H1 (cell line): Measurements from ENCODE around the gene UNC13D. TPM values are rescaled to one million over a fixed set of nuclear protein-coding genes. Genes with fewer than 3 reads are reported as not detected.

Experiments
- CTCF ChIA-PET: fragments of 300-600 bp; sonication (Branson Sonifier 250); formaldehyde crosslinking; loops from one replicate; lab custom pipeline; 2021; ENCODE audit not compliant: partially characterized antibody; lab: Charles Lee
- POLR2A ChIA-PET: fragments of 300-600 bp; sonication (Branson Sonifier 250); formaldehyde crosslinking; loops from one replicate; lab custom pipeline; 2021; ENCODE audit warnings: inconsistent platforms; ENCODE audit not compliant: partially characterized antibody; lab: Charles Lee
- DNase-seq, 2 experiments: peaks; one replicate each; pipeline versions ENCODE4 v3.0.0 to v3.0.0-alpha.2; 2010 to 2022; ENCODE audit warnings: low spot score in 2 of 2, low read depth in 1 of 2, mixed read lengths in 1 of 2
- FAIRE-seq: peaks from 2 replicates; lab custom pipeline; 2011; peaks lifted over from hg19 to GRCh38; lab: Jason Lieb, UNC
- H2AFZ ChIP-seq: 2 replicates; pipeline ENCODE4 v1.8.1; 2012; ENCODE audit warnings: low read length, inconsistent platforms
- H2AK5ac ChIP-seq: 2 replicates; pipeline ENCODE4 v1.6.1; 2013; ENCODE audit warnings: low read depth, low read length
- H2BK120ac ChIP-seq: replicated peaks from 2 replicates; pipeline ENCODE3; 2013; ENCODE audit warnings: low read depth, low read length, inconsistent platforms
- H2BK12ac ChIP-seq: 2 replicates; pipeline ENCODE4 v1.6.1; 2013; ENCODE audit warnings: low read depth, low read length
- H2BK15ac ChIP-seq: 2 replicates; pipeline ENCODE4 v1.6.1; 2013; ENCODE audit warnings: low read length
- H2BK20ac ChIP-seq: 2 replicates; pipeline ENCODE4 v1.6.1; 2013; ENCODE audit warnings: low read length
- H2BK5ac ChIP-seq: 2 replicates; pipeline ENCODE4 v1.6.1; 2013; ENCODE audit warnings: low read depth, low read length
- H3K14ac ChIP-seq: 2 replicates; pipeline ENCODE4 v1.6.1; 2013; ENCODE audit warnings: inconsistent platforms; ENCODE audit not compliant: insufficient read length
- H3K18ac ChIP-seq: 2 replicates; pipeline ENCODE4 v1.6.1; 2013; ENCODE audit warnings: low read length; ENCODE audit errors: extremely low read depth
- H3K23ac ChIP-seq: 2 replicates; pipeline ENCODE4 v1.6.1; 2013; ENCODE audit warnings: inconsistent platforms; ENCODE audit not compliant: insufficient read length
- H3K23me2 ChIP-seq: 2 replicates; pipeline ENCODE4 v1.6.1; 2013; ENCODE audit warnings: low read depth, low read length
- H3K27ac ChIP-seq: 2 replicates; pipeline ENCODE4 v1.6.1; 2011; ENCODE audit warnings: low read depth, low read length, inconsistent platforms
- H3K27me3 ChIP-seq, 4 experiments: replicated peaks in 1 of 4; 1 replicate in 1 of 4; 2 replicates in 3 of 4; pipeline versions ENCODE4 v1.6.1 to v1.8.1; 2011 to 2013; ENCODE audit warnings: low read length in 3 of 4, mild to moderate bottlenecking in 3 of 4, inconsistent platforms in 2 of 4, mixed read lengths in 2 of 4, moderate library complexity in 1 of 4; ENCODE audit not compliant: control insufficient read depth in 3 of 4, insufficient read depth in 3 of 4; ENCODE audit errors: extremely low read depth in 1 of 4
- H3K36me3 ChIP-seq, 4 experiments: 2 replicates each; pipeline versions ENCODE4 v1.6.1 to v1.8.1; 2011 to 2013; ENCODE audit warnings: mild to moderate bottlenecking in 4 of 4, low read length in 3 of 4, moderate library complexity in 2 of 4, control low read depth in 1 of 4, inconsistent platforms in 1 of 4; ENCODE audit not compliant: insufficient read depth in 4 of 4, control insufficient read depth in 2 of 4
- H3K4ac ChIP-seq: replicated peaks from 2 replicates; pipeline ENCODE3; 2013; ENCODE audit warnings: low read length, low read depth, mixed read lengths, inconsistent platforms; ENCODE audit not compliant: insufficient read length
- H3K4me1 ChIP-seq, 4 experiments: replicated peaks in 1 of 4; 1 replicate in 1 of 4; 2 replicates in 3 of 4; pipeline versions ENCODE4 v1.6.1 to v1.8.1; 2011 to 2013; ENCODE audit warnings: low read length in 3 of 4, inconsistent platforms in 2 of 4, mixed read lengths in 1 of 4; ENCODE audit not compliant: insufficient read depth in 4 of 4, control insufficient read depth in 3 of 4
- H3K4me2 ChIP-seq, 2 experiments: 2 replicates each; pipeline versions ENCODE4 v1.6.1 to v1.8.1; 2011 to 2013; ENCODE audit warnings: low read depth in 2 of 2, low read length in 2 of 2, control low read depth in 1 of 2, inconsistent platforms in 1 of 2, mild to moderate bottlenecking in 1 of 2; ENCODE audit not compliant: insufficient read depth in 1 of 2
- H3K4me3 ChIP-seq, 4 experiments: fragments of 200-600, 300-600 bp in 1 of 4; sonication (generic), shearing (Covaris generic), sonication (Bioruptor Twin) in 1 of 4; 2 replicates each; pipeline versions ENCODE4 v1.5.1 to v1.8.1; 2011 to 2016; ENCODE audit warnings: low read length in 4 of 4, low read depth in 3 of 4, control low read depth in 2 of 4, inconsistent platforms in 2 of 4, mild to moderate bottlenecking in 2 of 4, mixed read lengths in 1 of 4, moderate library complexity in 1 of 4; ENCODE audit not compliant: insufficient read depth in 2 of 4; ENCODE audit errors: extremely low read depth in 1 of 4
- H3K56ac ChIP-seq: replicated peaks from 2 replicates; pipeline ENCODE3; 2013; ENCODE audit warnings: low read depth, mild to moderate bottlenecking, mixed read lengths, low read length, inconsistent platforms; ENCODE audit not compliant: insufficient read length
- H3K79me1 ChIP-seq: 2 replicates; pipeline ENCODE4 v1.6.1; 2013; ENCODE audit warnings: low read depth, low read length, control low read depth
- H3K79me2 ChIP-seq, 2 experiments: 2 replicates each; pipeline versions ENCODE4 v1.6.1 to v1.8.1; 2012 to 2013; ENCODE audit warnings: low read length in 2 of 2, mild to moderate bottlenecking in 2 of 2, inconsistent platforms in 1 of 2; ENCODE audit not compliant: insufficient read depth in 2 of 2, control insufficient read depth in 1 of 2
- H3K9ac ChIP-seq, 4 experiments: replicated peaks in 1 of 4; 1 replicate in 1 of 4; 2 replicates in 3 of 4; pipeline versions ENCODE4 v1.6.1 to v1.8.1; 2011 to 2013; ENCODE audit warnings: low read depth in 3 of 4, low read length in 3 of 4, control low read depth in 2 of 4, mild to moderate bottlenecking in 2 of 4, moderate library complexity in 2 of 4, inconsistent platforms in 1 of 4; ENCODE audit errors: extremely low read depth in 1 of 4
- H3K9me3 ChIP-seq, 2 experiments: 2 replicates each; pipeline versions ENCODE4 v1.6.1 to v1.8.1; 2012 to 2013; ENCODE audit warnings: mild to moderate bottlenecking in 2 of 2, moderate library complexity in 2 of 2, control low read depth in 1 of 2, inconsistent platforms in 1 of 2, low read depth in 1 of 2, low read length in 1 of 2, mixed read lengths in 1 of 2; ENCODE audit not compliant: insufficient read depth in 2 of 2
- H4K20me1 ChIP-seq, 2 experiments: replicated peaks in 1 of 2; 2 replicates each; pipeline versions ENCODE3 to v1.8.1; 2011 to 2013; ENCODE audit warnings: inconsistent platforms in 2 of 2, low read length in 2 of 2, mild to moderate bottlenecking in 1 of 2; ENCODE audit not compliant: insufficient read depth in 2 of 2, control insufficient read depth in 1 of 2
- H4K5ac ChIP-seq: 2 replicates; pipeline ENCODE4 v1.6.1; 2013; ENCODE audit warnings: low read length, low read depth, mixed read lengths, inconsistent platforms; ENCODE audit not compliant: insufficient read length
- H4K8ac ChIP-seq: 2 replicates; pipeline ENCODE4 v1.8.0; 2013; ENCODE audit warnings: mild to moderate bottlenecking, moderate library complexity, low read length, inconsistent platforms; ENCODE audit not compliant: insufficient read depth; ENCODE audit errors: extremely low read depth
- H4K91ac ChIP-seq: replicated peaks from 2 replicates; pipeline ENCODE3; 2013; ENCODE audit warnings: low read length, mixed read lengths, inconsistent platforms; ENCODE audit not compliant: insufficient read length
- NRF1 ChIP-seq: IDR thresholded peaks from 2 replicates; pipeline ENCODE4 v1.6.1; 2011; ENCODE audit warnings: mild to moderate bottlenecking, low read depth, low read length, improper control_type of control experiment
- WGBS, 2 experiments: shearing (Covaris generic) in 1 of 2; methylation state at CpG; one replicate each; pipeline versions ENCODE4 v1.1.6 to v1.1.7; 2013 to 2015; ENCODE audit warnings: low lambda C conversion rate in 2 of 2, mixed read lengths in 2 of 2, inconsistent platforms in 1 of 2, low coverage in 1 of 2, missing lambda C conversion rate in 1 of 2; ENCODE audit not compliant: insufficient replicate concordance in 2 of 2, insufficient coverage in 1 of 2, insufficient read length in 1 of 2; ENCODE audit errors: extremely low coverage in 1 of 2, missing lambda C conversion rate in 1 of 2; 5-methylcytosine and 5-hydroxymethylcytosine counted together
- polyA plus RNA-seq, 7 experiments: library from polyadenylated mRNA; depleted of rRNA in 3 of 7; stranded (reverse) in 5 of 7; unstranded in 2 of 7; fragments of >200 nt in 5 of 7; fragments of 200-250 nt in 2 of 7; gene quantifications; 1 replicate in 5 of 7; 2 replicates in 1 of 7; 4 replicates in 1 of 7; pipeline versions ENCODE4 v1.2.1 to v1.2.3, GENCODE V29; 2011 to 2013; ENCODE audit warnings: missing spikeins in 2 of 7, mixed read lengths in 2 of 7
- total RNA-seq: library from RNA; stranded (reverse); fragmentation: NEBNext Ultra II Directional; extraction: Animal tissue kit (Norgen Biotek cat#: 25700); gene quantifications from 2 replicates; pipeline ENCODE4 v1.2.1, GENCODE V29; 2021
- TF ChIP-seq, protein P1 (sequence below): IDR thresholded peaks from 2 replicates; pipeline ENCODE4 v1.6.1; 2012; ENCODE audit warnings: inconsistent platforms

The UNC13D gene
- total and polyA plus RNA-seq, 2 of the 8 experiments (the other 6 are each of a cell fraction or from before 2014, with no cell fraction given): 3.6 to 8.4 TPM

DNA sequence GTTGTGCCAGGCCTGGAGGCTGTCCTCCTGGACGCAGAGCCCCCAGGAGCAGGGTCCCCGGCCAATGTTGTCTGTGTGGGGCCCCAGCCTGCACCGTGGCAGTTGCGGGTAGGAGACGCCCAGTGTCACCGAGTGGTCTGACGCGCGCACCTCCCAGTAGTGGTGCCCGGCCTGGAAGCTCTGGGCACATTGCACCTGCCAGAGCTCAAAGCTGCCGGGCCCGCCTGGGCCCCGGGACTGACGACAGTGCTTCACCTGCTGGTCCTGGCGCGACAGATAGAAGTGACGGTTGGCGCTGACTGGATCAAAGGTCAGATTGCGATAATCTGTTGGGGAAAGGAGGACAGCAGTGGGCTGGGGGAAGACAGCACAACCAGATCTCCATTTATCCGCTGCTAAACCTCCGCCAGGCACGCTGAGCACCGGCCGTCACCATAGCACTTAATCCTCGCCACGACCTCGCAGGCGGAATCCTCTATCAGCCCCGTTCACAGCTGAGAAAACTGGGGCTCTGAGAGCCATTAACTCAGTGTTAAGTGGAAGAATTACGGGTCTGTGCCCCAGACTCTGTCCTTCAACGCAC is 46.9 kb upstream of the UNC13D start:
- H3K9ac ChIP-seq: no peak overlapping the region
- no peaks in the 10 kb centered on the region for H3K27me3 ChIP-seq
- no peak overlapping the region for H2BK5ac ChIP-seq
- no peak overlapping the region for H2BK15ac ChIP-seq
- H3K23me2 ChIP-seq: peaks cover 6% of the 10 kb centered on the region
- H2BK20ac ChIP-seq: no peak overlapping the region
- POLR2A ChIA-PET: interaction anchor here (1.0 to 12.1 kb wide), 4 partner anchors 13 to 111 kb away, joined by 3 to 143 read pairs (median 3); partner anchors contain the start of genes CDK3 and TRIM47
- H3K79me1 ChIP-seq: peaks cover 3% of the 10 kb centered on the region; the same call in 1 of the 2 replicates
- H3K27ac ChIP-seq: no peak overlapping the region
- CTCF ChIA-PET: interaction anchor here (0.6 to 51.3 kb wide), 7 partner anchors 12 to 118 kb away, joined by 3 to 885 read pairs (median 4); partner anchors contain the start of genes CDK3 and TRIM47
- DNase-seq (no peak), FAIRE-seq (no peak)
- peaks cover 0 to 9% of the 10 kb centered on the region in 2 experiments for H4K20me1 ChIP-seq
- no peak overlapping the region for H2AFZ ChIP-seq
- no peak overlapping the region for H2BK12ac ChIP-seq
- H3K4me3 ChIP-seq: no peak overlapping the region
- no peak overlapping the region for H3K56ac ChIP-seq
- no peak overlapping the region; the same call in 1 of the 2 replicates for H2AK5ac ChIP-seq
- no peak overlapping the region for H3K4ac ChIP-seq
- no peak overlapping the region for H3K4me2 ChIP-seq
- H4K5ac ChIP-seq: no peak overlapping the region
- H3K14ac ChIP-seq: no peak overlapping the region
- peaks cover 2 to 18% (median 11%) of the 10 kb centered on the region in 4 experiments; a peak in 6 of 8 replicates for H3K36me3 ChIP-seq
- no peak overlapping the region for H4K91ac ChIP-seq
- no peak overlapping the region for H3K18ac ChIP-seq
- no peak overlapping the region for H2BK120ac ChIP-seq
- 93% methylated on average over 27 of the region's 31 CpGs; no CpG with 5 or more reads in 1 of the 2 experiments for WGBS, 2 experiments
- H3K4me1 ChIP-seq: peaks cover 4 to 18% (median 9%) of the 10 kb centered on the region in 4 experiments
- no peaks in the 10 kb centered on the region for H3K9me3 ChIP-seq
- peaks cover 0 to 15% of the 10 kb centered on the region in 2 experiments; a peak in 1 of 4 replicates for H3K79me2 ChIP-seq
- H4K8ac ChIP-seq: no peak overlapping the region
- H3K23ac ChIP-seq: no peak overlapping the region
- TF ChIP-seq, protein P1, sequence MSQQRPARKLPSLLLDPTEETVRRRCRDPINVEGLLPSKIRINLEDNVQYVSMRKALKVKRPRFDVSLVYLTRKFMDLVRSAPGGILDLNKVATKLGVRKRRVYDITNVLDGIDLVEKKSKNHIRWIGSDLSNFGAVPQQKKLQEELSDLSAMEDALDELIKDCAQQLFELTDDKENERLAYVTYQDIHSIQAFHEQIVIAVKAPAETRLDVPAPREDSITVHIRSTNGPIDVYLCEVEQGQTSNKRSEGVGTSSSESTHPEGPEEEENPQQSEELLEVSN: no peak
- TF ChIP-seq NRF1: no peak
